HG03066 (cell line): ENCODE measurements around the gene KIAA1755.

Source experiments
- ATAC-seq: cut with Tn5 transposase; IDR thresholded peaks from one replicate; pipeline ENCODE4 v1.9.1; 2021; ENCODE audit warnings: low read depth; ENCODE audit not compliant: unreplicated experiment

Gene KIAA1755

DNA sequence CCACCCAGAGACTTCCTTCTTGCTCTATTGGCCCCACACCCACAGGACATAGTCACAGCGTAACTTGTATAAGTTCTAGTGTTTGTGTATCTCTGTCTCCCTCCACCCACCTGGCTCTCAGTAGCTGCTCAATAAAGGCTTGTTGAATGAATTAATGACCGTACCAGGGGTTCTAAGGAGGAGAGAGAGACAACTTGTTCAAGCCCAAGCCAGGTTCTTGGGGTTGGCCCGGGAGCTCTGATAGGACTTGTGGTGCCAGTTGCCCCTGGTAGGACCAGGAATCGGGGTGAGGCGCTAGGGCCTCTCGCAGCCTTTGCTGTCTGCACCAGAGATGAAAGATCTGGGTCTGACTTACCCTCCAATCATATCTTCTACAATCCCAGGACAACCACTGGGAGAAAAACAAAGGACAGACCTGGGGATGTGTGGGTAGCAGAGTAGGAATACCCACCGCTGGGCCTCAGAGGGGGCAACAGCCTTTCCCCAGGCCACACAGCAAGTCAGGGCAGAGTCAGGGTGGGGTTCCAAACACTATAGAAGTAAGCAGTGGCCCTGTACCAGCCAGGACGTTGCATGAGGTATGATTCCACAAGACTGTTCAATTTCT lies 90.2 kb downstream of the KIAA1755 start:
- no peak for ATAC-seq

DNA sequence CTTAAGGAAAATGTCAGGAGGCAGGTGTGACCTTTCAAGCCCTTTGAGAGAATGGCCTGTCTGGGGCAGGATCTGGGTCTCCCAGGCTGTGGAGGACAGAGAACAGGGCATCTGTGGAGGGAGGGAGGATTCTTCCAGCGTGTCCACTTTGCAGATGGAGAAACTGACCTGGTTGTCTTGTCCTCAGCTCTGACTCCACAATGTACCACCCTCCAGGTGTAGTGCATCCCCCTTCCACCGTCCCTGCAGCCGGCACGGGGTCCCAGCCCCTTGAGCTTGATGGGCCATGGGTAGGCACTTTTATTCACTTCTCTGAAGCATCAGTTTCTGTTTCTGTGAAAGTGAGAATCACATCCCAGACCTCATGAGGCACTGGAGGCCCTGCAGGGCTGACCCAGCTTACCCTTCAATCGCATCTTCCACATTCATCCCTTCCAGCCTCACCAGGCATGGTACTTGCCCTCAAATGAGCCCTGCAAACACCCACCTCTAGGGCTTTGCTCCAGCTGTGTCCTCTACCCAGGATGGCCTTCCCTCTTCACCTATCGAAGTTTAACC lies 90.8 kb downstream of the KIAA1755 start:
- no peak for ATAC-seq

DNA sequence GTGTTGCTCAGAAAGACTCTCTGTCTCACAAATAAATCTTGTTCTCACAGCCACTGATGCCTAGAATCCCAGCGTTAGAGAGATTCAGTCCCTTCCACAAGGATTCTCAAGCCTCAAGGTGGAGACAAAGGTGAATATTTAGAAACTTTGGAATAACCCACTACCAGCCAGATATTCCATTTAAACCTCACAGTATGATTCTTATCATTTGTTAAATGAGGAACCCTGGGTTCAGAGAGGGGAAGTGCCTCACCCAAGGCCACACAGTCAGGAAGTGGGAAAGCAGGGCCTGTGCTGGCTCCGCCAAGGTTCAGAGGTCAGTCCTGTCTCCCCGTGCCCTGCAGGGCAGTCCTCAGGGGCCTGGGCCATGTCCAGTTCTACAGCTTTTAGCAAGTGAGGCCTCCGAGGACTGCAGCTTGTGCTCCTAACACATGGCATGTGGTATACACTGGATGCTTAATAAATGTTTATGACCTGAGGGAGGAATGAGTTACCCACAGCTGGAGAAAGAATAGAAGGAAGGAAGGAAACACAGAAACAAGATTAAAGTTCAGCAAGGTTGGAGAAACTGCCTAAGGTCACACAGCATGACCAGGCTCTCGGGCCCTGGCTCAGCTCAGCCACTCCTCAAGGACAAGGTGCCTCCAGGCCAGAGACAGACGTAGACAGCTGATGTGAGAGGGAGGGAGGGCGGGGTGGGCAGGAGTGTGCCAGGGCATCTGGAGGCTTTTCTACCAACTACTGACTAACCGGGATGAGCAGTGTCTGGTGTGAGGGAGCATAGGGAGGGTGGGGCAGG lies 91.5 kb downstream of the KIAA1755 start:
- ATAC-seq, result no peak

DNA sequence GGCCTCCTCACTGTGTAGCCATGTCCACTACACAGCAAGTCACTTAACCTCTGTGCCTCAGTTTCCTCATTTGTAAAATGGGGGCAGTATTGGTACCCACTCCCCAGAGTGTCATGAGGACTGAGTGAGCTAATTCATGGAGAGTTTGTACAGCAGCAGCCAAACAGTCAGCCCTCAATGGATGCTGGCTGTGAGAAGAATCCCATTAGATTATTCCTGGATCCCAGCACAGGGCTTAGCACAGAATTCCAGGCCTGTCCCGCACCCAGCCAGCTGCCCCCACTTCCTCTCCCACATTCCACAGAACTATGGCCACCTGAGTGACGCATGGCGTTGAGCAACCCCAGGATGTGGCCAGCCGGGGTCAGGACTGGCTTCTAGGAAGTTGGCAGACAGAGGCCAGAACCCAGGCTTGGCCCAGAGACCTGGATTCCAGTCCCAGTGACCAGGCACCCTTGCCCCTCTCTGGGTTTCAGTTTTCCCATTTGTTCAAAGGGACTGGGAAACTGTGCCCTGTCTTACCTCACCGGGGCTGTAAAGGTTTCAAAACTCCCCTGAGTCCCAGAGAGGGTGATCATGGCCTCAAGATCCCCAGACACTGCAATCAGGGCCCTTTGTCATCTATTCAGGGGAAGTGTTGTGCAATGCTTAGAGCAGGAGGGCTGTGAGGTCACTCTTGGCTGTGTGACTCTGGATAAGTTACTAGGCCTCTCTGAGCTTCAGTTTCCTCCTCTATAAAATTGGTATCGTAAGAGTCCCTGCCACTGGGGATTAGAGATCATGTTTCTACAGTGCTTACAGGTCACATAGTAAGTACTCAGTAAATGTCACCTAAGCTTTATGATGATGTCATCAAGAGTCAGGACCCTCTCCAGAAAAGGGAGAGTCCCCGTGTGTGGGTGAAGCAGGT lies 92.4 kb downstream of the KIAA1755 start:
- ATAC-seq, result no peak

DNA sequence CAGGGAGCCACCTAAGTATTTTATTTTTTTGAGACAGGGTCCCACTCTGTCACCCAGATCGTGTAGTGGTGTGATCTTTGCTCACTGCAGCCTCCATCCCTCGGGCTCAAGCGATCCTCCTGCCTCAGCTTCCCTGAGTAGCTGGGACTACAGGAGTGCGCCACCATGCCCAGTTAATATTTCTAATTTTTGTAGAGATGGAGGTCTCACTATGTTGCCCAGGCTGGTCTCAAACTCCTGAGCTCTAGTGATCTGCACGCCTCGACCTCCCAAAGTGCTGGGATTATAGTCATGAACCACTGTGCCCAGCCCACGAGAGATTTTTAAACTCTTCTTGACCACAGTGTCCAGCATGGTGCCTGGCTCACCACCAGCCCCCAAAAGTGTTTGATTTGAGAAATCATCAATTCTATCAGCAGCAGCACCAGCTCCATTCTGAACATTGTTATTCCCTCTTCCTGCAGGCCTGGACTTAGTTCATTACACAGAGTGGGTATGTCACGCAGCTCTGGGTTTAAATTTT lies 93.1 kb downstream of the KIAA1755 start:
- no peak for ATAC-seq

DNA sequence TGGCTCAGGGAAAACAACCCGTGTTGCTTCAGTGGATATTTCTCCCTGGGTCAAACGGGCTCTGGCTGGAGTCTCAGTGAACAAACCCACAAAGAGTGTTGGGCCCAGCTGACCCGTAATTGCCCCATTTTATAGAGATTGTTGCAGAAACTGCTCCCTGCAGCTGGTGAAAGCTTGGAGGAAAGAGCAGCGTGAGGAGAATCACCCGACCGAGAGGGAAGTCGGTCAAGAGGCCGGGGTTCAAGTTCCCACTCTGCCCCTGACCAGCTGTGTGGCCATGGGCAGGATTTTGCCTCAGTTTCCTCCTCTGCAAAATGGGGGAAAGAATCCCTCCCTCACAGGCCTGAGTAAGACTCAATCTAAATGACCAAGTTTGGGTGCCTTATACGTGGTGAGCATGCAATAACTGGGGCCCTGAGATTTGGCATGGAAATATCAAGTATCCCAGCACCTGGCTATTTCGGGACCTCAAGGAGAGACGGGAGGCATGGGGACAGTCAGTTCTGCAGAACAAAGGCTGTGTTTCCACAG lies 93.8 kb downstream of the KIAA1755 start:
- ATAC-seq, result no peak

DNA sequence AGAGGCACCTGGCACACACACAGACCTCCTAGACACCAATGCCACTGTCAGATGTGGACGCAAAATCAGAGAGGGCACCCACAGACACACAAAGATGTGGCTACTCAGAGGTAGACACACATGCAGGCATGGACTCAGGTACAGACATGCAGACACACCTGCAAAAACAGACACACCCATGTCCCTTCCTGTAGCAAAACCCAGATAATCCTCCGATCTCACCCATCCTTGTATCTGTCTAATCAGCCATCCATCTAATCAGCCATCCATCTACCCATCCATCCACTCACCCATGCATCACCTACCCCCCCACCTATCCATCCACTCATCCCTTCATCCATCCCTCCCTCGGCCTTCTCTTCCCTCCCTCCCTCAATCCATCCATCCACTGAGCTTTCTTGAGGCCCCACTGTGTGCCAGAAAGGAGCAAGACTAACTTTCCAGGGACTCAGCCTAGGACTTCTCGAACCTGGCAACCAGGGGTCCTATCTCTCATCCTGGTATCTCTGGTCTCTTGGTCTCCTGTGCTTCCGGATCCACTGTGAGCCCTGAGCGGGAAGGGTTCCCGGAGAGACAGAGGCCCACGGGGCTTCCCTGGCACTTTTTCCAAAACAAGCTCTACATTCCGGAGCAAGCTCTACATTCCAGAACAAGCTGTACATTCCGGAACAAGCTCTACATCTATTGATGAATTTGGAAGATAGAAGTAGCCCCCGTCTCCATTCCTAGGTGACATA lies 94.4 kb downstream of the KIAA1755 start:
- ATAC-seq, result no peak

DNA sequence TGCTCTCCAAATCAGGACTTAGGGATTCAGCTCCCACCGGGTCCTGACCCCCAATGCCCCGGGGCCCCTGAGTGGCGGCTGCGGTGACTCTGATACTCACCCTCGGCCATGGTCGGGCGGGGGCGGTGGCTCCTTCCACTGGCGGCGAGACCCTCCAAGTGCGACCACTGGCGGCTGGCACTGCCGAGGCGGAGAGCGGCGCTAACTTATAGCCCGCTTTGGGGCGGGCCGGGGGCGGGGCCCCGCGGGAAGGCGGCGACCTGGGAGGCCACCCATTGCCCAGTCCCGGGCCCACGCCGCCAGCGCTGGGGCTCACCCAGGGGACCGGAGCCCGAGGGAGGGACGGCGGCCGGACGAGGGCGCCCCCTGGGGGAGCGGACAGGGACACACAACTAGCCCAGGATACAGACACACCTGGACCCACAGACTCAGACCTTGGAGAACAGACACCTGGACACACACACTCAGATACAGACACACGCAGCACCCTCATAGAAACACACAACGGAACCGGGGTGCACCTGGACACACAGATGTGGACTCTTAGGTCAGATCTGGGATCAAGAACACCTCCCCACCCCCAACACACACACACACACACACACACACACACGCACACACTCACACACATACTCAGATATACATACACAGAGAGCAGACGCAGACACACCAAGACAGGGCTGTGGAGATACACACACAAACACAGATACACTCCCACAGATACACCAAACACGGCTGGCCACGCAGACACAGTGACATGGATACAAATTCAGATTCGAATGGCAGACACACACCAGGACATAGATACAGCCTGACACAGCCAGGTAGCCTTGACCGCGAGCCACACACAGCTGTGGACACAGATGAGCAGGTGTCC lies 95.2 kb downstream of the KIAA1755 start, which contains the start of gene TGM2:
TSS of gene TGM2 (minus strand) at position 182 of the 877 bp plus-strand sequence. CDS start at position 110, 72 bp downstream.
- no peak for ATAC-seq

DNA sequence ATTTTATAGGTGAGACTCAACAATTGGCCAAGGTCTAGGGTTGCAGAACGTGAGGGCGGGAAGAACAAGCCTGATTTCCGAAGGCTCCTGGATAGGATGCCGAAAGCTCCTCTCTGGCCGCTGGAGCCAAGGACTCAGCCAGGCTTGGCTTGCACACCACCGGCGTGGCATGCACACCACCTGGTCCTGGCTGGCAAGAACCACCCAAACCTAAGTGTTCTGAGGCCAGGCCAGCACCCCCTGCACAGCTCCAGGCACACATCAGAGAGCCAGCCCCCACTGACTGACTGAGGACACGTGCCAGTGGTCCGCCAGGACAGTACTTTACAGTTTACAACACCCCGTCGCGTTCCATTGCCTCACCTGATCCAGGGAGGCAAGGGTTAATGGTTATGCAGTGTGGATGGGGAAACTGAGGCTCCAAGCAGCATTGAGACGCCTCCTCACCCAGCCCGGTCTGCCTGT lies 95.9 kb downstream of the KIAA1755 start:
- no peak for ATAC-seq

DNA sequence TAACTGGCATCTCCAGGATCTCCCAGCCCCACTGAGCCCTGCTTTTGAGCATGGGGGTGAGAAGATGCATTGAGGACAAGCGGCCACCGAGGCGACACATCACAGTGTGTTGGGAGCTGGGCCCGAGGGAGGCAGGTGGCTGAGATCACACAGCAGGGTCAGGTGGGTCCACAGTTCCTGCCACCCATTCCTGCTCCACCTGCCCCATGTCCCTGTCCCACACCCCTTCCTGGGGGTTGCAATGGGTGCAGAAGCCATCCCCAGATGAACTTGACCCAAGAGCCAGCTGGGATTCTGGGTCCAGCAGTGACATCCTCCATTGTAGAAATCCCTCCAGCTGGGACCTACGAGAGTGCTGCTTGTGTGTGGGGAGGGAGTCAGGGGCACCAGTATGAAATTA lies 96.5 kb downstream of the KIAA1755 start:
- no peak for ATAC-seq

DNA sequence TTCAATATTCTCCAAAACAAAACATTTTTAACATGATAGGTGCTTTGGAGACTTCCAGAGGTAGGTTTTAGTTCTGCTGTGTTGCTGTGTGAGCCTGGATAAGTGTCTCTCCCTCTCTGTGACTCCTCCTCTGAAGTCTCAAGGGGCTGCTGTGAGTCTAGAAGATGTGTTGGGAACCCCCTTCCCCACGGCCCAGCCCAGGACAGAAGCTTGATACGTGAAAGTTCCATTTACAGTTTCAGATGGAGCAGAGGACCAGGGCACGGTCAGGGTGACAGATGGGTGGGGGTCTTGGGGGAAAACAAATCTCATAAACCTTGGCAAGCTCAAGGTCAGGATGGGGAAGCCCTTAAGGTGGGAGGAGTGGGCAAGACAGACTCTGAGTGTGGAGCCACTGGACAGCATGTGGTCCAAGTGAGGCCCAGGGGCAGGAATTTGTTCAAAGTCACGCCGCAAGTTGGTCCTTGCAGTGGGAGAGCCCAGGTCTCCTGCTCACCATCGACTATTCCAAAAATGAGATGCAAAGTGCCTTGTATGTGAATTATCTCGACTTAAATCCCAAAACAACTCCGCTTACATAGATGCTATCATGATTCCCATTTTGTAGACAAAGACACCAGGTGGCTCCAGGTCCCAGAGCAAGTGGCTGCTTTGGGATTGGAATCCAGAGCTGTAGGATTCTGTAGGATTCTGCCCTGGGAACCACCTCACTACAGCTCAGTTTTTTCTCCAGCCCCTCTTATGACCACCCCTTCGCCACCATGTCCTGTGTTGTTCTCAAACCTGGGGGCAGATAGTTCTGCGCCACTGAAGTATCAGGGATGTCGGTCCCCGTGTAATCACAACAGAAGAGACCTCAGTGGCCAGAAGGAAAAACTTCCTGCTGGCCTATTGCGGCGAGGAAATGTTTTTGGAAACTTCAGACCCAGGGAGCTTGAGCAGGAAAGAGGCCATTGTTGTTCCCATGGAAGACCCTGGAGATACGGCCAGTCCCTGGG lies 97.4 kb downstream of the KIAA1755 start:
- no peak for ATAC-seq

DNA sequence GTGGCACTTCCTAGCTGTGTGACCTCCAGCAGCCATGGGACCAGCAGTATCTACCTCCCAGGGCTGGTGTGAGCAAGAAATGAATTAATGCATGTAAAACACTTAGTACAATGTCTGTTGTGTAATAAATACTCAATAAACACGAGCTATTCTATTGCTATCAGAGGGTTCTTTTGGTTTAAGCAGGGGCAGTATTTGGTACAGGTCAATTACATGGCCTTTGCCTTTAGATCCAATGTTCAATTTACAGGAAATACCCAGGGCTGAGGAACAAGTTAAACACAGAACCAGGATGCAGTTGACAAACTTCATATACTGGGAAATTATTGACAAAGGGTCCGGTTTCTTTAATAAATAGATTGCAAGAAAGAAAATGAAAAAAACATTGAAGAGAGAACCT lies 98.4 kb downstream of the KIAA1755 start:
- no peak for ATAC-seq

DNA sequence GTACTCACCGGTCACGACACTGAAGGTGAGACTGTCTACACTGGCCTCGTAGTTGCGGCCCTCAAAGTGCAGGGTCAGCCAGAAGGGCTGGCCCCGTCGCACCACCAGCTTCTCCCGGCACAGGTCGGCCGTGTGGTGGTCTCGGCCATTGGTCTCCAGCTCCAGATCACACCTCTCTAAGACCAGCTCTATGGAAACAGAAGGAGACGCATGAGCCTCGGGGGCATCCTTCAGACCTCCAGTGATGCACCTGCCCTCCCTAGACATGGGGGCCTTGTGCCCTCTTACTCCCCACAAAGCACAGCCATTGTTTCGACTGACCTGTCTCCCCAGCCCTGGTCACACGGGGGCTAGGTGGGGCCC lies 99.1 kb downstream of the KIAA1755 start:
- no peak for ATAC-seq
